ENCODE measurements around the gene DNAJC22.

- no peak for TF ChIP-seq CTCF (IDR thresholded peaks at IDR 0.05; ENCODE audit: poor library complexity)
- no peak for TF ChIP-seq EZH2 (IDR thresholded peaks at IDR 0.05; ENCODE audit: borderline replicate concordance)
- no peak for TF ChIP-seq EZH2phosphoT487 (IDR thresholded peaks at IDR 0.05; ENCODE audit: low read depth, severe bottlenecking, unreplicated experiment)
Observed at GRCh38 chr12:49364989-49365388, 18.3 kb downstream of the DNAJC22 start.
